22Rv1 (cell line): Measurements from ENCODE around the gene KIF20A.

Experiments
- H3K27ac ChIP-seq: fragments of 450-650 bp; 2 replicates; pipeline ENCODE4 v1.5.1; 2017
- ZFX ChIP-seq: fragments of 450-650 bp; IDR thresholded peaks from 2 replicates; pipeline ENCODE4 v1.6.1; 2017; ENCODE audit warnings: antibody characterized with exemption, borderline replicate concordance
- TF ChIP-seq, protein P1 (sequence below): fragments of 450-650 bp; IDR thresholded peaks from 2 replicates; pipeline ENCODE4 v1.5.1; 2017; ENCODE audit warnings: mild to moderate bottlenecking

KIF20A gene

DNA sequence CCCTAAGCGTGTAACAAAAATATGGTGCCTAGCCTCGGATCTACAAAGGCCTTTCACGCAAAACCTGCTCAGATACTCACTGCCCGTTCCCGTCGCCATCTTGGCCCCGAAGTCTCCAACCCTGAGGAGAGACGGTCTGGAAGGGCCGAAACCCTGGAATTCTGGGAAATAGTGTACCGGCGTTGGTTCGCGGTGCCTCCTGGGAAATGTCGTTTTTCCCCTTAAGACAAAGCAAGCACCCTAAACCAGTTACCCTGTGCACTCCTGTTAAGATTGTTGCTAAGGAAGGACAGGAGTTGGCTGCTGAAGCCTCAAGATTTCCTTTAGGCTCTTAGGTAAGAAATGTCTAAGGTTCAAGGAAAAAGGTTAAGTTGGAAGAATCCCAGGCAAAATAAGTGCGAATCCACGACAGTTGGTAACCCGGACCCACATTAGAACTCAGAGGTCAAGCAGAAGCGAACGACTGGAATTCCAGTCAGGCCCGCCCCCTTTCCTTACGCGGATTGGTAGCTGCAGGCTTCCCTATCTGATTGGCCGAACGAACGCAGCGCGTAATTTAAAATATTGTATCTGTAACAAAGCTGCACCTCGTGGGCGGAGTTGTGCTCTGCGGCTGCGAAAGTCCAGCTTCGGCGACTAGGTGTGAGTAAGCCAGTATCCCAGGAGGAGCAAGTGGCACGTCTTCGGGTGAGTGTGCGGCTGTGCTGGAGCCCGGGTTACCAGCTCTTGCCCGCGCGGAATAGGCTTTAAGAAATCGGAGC is at the start of gene KIF20A, which contains the start of gene BRD8:
KIF20A (plus strand) TSS at position 597 of the 761 bp plus-strand sequence. CDS start 569 bp downstream, outside the sequence.
BRD8 (minus strand) TSS at position 115 of the 761 bp plus-strand sequence; CDS start at position 99, 16 bp downstream.
- TF ChIP-seq, protein P1, sequence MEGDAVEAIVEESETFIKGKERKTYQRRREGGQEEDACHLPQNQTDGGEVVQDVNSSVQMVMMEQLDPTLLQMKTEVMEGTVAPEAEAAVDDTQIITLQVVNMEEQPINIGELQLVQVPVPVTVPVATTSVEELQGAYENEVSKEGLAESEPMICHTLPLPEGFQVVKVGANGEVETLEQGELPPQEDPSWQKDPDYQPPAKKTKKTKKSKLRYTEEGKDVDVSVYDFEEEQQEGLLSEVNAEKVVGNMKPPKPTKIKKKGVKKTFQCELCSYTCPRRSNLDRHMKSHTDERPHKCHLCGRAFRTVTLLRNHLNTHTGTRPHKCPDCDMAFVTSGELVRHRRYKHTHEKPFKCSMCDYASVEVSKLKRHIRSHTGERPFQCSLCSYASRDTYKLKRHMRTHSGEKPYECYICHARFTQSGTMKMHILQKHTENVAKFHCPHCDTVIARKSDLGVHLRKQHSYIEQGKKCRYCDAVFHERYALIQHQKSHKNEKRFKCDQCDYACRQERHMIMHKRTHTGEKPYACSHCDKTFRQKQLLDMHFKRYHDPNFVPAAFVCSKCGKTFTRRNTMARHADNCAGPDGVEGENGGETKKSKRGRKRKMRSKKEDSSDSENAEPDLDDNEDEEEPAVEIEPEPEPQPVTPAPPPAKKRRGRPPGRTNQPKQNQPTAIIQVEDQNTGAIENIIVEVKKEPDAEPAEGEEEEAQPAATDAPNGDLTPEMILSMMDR = no peak
- no peak for TF ChIP-seq ZFX
- peak within 1 kb of the TSS; percentile 89 for H3K27ac ChIP-seq

DNA sequence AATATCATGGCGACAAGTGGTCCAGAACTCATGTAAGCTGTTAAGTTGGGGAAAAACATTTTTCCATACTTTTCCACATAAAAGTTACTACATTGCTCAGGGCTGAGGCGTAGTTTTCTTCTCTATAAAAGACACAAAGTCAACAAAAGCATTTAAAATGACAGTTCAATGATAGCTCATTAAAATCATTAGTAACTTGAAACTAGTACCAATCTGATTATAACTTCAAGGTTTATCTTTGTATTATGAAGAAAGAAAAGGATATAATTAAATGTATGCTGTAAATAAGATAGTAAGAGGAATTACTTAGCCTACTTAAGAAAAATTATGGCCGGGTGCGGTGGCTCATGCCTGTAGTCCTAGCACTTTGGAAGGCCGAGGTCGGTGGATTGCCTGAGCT is 49.6 kb upstream of the KIF20A start:
- H3K27ac ChIP-seq = no peak overlapping the region
- TF ChIP-seq, protein P1 = no peak
- TF ChIP-seq ZFX = no peak

DNA sequence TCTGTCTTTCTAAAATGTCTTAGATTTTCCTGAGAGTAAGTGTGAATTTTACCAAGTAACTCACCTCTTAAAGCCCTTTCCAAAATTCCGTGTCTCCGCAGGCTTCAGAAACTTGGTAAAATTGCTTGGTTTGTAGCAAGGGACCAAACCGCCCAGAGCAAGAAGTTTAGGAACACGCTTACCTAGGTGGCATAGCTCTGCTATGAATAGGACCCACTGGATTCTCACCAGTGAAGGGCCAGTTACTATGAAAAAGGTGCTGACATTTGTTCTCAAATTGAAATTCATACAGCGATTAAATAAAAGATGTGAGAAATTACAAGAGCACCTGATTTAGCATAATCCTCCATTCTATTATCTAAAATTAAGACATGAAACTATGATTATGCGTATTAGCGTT is 46.4 kb upstream of the KIF20A start:
- no peak overlapping the region for H3K27ac ChIP-seq
- no peak for TF ChIP-seq ZFX
- TF ChIP-seq, protein P1 = no peak

DNA sequence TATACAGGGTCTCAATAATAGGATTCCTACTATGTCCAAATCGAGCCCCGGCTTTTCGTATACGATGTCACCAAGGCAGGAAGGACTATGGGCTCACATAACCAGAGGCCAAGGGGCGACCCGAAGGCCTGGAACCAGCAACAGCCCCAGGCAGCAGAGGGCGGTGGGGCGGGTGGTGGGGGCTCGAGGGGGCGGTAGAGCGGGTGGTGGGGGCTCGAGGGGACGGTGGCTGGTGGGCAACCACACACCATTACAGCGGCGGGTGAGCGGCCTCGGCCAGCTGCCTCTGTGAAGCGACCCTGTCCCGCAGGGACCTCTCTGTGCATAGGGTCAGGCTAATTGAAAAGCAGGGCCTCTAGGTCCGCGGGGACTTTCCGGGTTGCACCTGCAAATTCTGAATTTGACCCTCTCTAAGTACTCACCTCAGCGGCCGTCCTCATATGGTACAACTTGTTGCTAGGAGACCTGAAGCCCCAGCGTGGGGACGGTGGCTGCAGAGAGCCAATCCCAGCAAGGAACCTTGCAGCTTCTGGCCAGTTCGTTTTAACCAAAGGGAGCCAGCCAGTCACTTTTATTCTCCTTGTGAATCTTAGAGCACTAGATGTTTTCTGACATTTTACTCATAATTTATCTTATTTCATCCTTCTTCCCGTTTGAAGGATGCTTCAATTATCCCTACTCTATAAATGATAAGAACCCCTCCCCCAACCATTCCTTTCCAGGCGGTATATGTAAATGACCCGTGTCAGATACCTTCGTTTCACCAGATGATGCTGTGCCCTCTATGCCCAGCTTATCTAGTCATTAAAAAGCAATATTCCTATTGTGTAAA is 39.7 kb upstream of the KIF20A start, which contains the start of gene NME5:
NME5 (minus strand) TSS at position 480 of the 832 bp plus-strand sequence. CDS start 648 bp downstream, outside the sequence.
- H3K27ac ChIP-seq = no peak within 1 kb of the TSS
- TF ChIP-seq, protein P1 = no peak
- TF ChIP-seq ZFX = no peak

DNA sequence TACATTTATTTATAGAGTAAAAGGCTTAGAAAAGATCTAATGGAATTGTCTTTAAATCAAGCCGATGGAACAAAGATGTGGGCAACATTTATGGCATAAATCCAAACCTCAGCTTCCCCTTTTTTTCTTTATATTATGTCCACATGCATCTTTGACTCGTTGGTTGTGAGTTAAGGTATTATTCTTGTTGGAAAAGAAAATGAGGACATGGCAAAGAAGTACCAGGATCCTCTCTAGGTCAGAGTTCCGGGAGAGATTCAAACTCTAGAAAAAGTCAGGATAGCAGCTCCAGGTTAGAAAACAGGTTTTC is 39.2 kb upstream of the KIF20A start:
- no peak overlapping the region for H3K27ac ChIP-seq
- TF ChIP-seq, protein P1 = no peak
- TF ChIP-seq ZFX = no peak

DNA sequence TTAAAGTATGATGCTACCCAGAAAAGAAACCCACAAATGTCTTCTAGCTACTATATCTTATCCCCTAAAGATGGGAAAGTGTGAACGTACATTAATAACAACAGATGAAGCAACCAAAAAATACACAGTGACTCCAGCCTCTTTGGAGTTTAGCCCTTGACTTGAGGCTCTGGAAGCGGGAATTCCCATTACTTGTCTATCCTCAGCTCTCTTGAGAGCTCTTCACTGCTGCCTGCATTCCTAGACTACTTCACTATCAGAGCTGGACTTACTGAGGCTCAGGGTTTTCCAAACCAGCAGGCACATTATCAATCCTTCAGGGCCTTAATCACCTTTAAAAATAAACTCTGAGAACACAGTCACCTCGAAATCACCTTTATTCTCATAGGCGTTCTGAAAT is 38.6 kb upstream of the KIF20A start:
- H3K27ac ChIP-seq = no peak overlapping the region

More for the DNA sequence above, 38.6 kb upstream of the KIF20A start:
- TF ChIP-seq, protein P1 = no peak
- no peak for TF ChIP-seq ZFX
